NCI-H1048 (cell line): Measurements from ENCODE around the gene ADM2.
A peak's percentile ranks its signal among the peaks of the same experiment; 100 is the strongest.

ENCODE experiments used
- DNase-seq: peaks from one replicate; lab custom pipeline; 2025; lab: John Stamatoyannopoulos, UW

The ADM2 gene

DNA sequence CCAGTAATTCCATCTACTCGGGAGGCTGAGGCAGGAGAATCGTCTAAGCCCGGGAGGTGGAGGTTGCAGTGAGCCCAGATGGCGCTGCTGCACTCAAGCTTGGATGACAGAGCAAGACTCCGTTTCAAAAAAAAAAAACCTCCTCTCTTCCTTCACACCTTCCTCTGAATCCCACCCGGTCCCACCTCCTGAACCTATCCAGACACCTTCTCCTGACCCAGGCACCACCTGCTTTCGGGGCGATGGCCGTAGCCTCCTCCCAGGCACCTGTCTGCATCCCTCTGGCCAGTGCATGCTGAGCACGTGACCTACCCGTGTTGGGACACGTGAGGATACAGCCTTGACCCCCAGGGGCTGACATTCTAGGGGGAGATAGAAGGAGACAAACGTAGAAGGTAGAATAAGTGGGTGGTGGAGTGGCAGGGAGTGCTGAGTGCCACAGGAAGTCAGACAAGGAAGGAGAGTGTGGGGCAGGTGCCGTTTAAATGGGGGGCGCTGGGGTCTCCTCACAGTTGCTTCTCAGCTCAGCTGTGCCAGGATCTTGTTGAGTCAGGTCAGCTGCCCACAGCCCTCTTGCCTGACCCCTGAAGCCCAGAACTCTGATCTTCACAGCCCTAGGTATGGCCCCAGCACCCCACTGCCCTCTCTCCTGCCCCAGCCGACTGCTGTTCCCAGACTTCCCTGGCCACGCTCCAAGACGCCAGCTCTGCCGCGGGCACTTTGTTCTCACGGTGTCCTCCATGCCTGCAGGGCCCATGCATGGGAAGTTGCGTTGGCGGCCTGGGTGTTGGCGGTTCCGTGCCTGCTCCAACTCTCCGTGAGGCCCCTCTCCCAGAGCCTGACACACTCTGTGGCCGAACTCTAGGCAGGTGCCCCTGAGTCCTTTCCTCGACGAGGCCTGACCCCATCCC is 4.1 kb downstream of the ADM2 start:
- no peak for DNase-seq

DNA sequence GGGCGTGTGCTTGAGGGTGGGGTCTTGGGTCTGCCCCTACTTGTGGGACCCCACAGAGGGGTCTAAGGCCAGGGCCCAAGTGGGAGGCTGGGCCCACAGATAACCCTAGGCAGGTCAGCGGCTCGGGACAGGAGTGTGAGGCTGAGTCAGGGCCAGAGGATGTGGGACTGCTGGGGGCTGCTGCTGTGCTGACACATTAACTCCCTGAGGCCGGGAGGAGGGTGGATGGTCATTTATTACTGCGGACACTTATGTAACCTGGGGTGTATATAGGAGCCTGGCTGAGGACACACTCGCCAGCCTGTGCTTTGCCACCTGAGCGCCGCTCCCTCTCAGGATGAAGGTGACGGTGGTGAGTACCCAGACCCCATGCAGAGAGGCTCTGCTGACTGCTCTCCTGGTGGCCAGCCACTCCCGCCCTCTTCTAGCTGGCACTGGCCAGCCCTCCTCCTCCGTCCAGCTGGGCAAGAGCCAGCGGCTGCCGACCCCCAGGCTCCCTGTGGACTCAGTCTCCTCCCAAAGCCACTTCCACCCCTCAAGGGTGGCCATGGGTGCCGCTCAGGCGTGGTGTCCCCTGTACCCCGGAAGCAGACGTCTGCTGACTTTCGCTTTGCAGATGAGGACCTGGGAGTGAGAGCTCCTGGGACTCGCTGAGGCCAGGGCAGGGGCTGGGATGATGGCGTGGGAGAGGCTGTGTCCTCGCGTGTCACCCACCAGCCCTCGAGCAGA is 5.4 kb downstream of the ADM2 start, which contains the start of gene MIOX:
TSS of gene MIOX (plus strand) at position 299 of the 729 bp plus-strand sequence. CDS start at position 338, 39 bp downstream.
- DNase-seq = no peak

DNA sequence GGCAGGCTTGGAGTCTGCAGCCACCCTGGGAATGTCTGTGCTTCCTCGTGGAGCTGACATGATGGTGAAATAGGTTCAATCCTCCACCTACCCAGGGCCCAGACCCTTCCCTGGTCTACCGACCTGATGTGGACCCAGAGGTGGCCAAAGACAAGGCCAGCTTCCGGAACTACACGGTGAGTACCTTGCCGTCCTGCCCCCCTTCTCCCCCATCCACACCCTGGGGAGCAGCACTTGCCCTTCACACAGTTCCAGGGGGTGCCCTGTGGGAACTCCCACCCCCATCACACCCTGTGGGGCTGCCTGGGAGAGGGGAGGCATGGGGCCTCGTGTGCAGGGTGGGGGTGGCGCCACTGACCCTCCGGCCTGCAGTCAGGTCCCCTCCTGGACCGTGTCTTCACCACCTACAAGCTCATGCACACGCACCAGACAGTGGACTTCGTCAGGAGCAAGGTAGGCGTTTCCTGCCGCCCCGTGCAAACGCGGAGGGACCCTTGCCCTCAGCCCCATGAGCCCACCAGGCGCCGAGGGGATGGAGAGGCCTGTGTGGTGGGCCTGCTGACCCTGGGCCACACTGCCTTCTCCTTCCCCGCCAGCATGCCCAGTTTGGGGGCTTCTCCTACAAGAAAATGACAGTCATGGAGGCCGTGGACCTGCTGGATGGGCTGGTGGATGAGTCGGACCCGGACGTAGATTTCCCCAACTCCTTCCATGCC is 6.1 kb downstream of the ADM2 start:
- DNase-seq = no peak

DNA sequence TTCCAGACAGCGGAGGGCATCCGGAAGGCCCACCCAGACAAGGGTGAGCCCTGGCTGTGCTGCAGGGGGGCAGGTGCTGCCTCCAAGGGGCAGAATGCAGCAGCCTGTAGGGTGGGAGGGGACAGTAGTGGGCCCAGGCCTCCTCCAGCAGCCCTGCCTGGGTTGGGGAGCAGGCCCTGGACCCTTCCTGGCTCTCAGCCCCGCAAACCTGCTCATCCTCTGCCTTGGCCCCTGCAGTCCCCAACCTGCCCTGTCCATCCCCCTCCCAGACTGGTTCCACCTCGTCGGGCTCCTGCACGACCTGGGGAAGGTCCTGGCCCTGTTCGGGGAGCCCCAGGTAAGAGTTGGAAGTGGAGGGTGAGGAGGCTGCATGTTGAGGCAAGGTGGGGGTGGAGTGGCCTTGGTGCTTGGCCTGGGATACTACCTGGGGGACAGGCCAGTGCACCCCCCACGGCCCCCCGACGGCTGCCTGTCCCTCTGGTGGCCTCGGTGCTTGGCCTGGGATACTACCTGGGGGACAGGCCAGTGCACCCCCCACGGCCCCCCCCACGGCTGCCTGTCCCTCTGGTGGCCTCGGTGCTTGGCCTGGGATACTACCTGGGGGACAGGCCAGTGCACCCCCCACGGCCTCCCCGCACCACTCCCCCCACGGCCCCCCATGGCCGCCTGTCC is 6.8 kb downstream of the ADM2 start:
- DNase-seq = no peak

DNA sequence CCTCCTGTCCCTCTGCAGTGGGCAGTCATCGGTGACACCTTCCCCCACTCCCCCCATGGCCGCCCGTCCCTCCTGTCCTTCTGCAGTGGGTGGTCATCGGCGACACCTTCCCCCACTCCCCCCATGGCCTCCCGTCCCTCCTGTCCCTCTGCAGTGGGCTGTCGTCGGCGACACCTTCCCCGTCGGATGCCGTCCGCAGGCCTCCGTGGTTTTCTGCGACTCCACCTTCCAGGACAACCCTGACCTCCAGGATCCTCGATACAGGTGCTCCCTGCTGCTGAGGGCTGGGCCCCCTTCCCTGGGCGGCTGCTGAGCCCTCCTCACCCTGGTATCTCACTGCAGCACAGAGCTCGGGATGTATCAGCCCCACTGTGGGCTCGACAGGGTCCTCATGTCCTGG is 7.5 kb downstream of the ADM2 start:
- no peak for DNase-seq

DNA sequence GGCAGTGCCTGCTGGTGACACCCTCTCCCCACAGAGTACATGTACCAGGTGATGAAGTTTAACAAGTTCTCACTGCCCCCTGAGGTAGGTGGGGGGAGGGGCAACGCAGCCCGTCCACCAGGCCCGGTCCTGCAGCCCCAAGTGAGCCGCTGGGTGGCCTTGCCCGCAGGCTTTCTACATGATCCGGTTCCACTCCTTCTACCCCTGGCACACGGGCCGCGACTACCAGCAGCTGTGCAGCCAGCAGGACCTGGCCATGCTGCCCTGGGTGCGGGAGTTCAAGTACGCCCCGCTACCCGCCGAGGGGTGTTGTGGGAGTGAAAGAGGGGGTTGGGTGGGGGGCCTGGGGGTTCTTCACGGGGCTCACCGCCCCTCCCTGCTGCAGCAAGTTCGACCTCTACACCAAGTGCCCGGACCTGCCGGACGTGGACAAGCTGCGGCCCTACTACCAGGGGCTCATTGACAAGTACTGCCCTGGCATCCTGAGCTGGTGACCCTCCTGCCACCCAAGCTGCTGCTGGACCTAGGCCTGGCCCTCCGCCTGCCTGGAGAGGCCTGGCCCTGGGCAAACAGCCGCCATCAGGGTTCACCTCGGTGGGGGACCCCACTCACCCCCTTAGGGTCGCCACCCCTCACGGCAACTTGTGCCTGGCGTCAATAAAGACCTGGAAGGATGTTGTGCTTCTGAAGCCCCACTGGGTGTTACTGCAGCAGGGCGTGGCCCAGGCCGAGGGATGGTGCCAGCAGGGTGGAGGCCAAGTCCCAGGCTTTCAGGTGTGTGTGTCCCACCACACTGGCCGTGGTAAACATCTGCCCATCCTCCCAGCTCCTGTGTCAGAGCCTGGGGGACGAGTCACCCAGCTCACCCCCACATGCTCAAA is 8.3 kb downstream of the ADM2 start:
- DNase-seq = no peak

DNA sequence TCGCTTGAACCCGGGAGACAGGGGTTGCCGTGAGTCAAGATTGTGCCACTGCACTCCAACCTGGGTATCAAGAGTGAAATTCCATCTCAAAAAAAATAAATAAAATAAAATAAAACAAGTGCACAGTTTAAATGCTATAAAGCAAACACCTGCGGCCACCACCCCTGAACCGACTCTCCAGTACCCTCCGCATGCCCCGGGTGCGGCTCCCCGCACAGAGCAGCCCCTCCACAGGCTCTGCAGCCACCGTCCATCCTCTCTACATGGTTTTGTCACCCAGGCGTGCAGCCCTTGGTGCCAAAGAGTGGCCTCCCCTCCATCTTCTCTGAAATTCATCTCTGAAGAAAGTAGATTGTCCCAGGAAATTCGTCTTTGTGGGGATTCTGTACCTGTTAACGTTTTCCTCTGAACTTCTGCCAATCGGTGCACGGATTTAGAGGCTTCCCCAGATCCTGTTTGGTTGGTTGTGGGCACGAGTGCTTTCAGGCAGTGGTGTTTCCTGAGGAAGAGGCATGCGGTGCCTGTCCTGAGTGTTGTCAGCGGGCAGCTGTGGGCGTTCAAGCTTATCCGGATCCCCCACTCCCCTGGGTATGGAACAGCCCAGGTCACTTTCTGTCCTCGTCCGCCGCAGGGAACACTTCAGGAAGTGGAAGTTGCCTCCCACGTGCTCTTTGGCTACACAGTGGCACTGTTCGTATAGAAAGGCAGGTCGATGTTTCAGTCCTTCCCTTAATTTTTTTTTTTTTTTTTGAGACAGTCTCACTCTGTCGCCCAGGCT is 9.4 kb downstream of the ADM2 start:
- DNase-seq = no peak

DNA sequence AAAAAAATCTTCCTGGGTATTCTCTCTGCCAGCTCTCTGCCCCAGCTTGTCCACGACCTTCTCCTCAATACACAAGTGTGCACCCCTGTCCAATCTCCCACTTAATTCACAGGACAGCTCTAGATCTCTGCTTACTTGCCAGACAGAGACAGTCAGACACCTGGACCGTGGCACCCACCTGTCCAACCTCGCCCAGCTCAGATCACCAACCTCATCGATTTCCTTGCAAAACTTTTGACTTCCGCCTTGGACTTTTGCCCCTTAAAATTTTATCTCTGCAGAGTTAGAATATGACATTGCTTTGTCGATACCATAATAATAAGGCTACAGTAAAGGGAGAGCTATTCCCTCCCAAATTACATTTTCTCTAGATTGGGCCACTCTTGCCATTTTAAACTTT is 15.8 kb downstream of the ADM2 start:
- DNase-seq = no peak

DNA sequence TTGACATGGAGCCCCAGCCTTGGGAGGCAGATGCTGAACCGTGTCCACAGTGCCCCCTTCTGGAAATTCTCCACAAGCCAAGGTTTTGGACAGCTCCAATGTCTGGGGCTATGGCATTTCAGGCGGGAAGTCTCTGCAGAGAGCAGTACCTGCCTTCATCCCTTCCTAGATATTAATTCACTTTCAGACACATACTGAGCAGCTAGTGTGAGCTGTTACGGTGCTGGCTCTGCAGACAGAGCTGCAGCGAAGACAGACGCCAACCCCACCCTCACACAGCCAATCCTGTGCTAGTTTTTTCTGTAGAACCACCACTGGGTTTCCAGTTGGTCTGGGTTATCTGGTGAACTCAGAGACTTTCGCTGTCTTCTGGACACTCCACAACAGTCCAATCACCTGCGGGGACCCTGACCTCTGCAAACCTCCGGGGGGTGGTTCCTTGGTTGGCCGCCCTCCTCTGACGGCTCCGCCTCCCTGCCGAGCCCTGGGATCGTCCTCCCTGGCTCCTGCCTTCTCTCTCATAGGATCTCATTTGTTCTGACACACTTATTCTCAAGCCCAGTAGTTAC is 17.1 kb downstream of the ADM2 start:
- peak; percentile 48 for DNase-seq

DNA sequence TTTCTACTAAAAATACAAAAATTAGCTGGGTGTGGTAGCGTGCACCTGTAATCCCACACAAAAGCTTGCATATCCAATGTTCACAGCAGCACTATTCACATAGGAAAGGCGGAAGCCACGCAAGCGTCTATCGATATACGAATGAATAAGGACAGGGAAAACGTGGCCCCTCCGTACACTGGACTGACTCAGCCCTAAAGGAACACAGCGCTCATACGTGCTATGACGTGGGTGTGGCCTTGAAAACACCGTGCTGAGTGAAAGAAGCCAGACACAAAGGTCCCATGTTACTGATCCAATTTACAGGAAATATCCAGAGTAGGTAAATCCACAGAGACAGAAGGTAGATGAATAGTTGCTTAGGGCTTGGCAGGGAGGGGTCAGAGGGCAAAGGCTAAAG is 19.1 kb downstream of the ADM2 start:
- no peak for DNase-seq

DNA sequence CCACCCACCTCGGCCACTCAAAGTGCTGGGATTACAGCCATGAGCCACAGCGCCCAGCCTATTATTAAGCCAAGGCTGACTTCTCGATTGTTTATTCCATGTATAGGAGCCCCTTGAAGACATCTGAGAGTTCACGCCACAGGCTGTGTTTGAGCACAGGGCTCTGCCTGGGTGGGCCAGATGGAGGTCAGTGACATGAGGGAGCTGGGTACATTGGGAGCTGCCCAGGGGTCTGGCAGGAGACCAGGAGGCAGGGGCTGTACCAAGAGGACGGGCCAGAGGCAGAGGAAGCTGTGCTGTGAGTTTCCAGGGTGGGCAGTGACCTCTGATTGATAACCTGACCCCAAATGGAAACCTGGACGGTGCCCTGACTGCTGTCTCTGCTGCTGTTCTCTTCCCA is 20.8 kb downstream of the ADM2 start:
- no peak for DNase-seq

DNA sequence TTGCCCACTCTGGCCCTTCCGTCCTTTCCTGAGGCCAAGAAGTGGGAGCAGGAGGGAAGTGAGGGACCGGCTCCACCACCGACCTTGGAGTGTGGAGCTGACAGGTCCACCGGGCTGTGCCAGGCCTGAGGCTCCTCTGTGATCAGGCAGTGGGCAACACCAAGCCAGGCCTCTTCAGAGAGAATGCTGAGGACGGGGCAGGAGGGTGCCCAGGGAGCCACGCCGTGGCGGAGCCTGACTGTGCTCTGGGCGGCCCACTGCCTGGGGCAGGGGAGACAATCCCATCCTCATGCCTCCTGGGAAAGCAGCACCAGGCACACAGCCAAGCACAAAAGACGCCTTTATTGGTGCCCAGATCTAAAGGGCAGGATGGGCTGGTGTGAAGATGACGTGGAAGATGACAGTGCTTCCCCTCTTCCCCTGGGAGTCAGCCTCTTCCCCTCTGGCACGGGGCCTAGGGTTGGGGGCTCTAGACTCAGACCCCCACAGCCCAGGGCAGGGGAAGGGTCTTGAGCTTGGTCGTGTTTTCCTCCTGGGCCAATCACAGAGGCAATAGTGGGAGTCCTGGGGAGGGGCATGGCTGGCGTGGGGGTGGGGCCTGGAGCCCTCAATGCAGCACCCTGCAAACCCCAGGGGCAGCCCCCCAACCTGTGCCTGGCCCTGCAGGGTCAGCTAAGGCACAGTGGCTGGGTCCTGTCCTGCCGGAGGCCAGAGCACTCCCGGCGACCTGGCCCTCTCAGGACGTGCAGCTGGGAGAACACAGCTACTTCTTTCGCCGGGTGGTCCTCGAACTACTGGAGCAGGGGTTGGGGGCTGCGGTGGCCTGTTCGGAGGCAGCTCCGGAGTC is 21.5 kb downstream of the ADM2 start:
- DNase-seq = no peak

DNA sequence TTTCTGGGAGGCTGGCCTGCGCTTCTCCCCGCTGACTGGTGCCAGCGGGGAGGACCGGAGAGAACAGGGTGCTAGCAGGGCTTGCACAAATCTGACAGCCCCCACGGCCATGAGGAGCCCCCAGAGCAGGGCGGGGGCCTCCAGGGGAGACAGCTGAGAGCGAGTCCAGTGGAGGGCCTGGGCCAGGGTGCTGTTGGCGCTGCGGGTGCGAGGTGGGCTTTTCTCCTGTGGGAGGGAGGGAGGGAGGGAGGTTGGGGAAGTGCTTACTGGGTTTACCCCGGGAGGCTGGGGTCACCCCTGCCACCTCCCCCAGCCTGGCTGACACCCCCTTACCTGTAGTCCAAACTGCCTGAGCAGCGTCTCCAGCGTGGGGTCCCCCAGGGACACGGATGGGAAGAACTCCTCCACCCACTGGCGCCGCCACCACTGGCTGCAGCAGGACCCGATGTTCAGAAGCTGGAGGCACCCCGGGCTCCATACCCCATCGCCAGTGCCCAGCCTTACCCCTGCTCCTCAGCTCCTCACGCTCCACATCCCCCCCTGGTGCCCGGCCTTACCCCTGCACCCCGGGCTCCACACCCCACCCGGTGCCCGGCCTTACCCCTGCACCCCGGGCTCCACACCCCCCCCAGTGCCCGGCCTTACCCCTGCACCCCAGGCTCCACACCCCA is 22.3 kb downstream of the ADM2 start:
- no peak for DNase-seq

DNA sequence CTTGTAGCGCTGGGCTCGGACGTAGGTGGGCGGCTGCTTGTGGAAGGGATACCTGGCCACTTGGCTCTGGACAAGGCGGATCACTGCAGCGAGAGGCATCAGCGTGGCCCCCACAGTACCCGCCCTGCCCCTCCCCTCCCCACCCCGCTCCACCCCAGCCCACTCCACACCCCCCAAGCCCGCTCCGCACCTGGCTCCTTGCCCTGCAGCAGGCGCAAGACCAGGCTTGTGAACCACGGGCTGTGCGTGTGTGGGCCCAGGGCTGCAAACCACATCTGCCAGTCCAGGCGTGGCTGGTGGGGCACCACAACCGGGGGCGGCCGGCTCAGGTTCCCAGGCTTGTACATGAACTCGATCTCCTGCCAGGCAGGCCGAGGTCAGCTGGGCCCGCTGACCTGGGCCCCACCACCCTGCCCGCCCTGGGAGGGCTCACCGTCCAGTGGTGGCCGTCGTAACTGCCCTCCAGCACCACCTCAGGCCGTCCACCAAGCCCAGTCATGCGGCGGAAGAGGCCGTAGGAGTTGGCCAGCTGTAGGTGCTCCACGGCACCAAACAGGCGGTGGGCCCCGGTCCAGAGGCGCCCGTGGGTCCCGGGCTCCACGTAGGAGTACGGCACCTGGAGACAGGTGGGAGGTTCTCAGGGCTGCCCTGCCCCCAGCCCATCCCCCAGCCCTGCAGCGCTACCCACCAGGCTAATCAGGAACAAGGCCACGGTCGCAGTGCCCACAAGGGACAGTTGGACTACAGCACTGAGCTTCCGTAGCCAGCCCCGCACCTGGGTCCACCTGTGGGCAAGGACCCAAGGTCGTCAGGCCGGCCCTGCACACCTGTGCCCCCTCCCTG is 23.2 kb downstream of the ADM2 start:
- no peak for DNase-seq

DNA sequence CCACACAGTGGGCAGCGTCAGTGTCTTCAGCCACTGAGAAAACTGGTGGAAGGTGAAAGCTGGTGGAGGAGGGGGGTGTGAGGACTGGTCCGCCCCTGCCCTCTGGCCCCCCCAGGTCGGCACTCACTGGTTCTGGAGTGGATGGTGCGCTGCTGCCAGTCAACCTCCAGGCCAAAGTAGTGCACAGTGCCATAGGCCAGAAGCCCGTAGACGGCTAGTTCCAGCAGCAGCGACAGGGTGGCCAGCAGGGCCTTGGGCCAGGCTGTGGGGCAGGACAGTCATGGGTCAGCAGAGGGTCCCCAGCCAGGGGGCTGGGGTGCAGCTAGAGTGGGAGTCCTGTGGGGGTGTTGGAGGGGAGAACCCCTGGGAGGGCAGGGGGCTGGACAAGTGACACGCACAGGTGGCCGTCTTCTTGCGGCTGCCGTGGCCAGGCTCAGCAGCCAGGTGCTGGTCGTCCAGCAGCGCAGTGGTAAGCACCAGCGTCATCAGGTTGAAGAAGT is 24.0 kb downstream of the ADM2 start:
- DNase-seq = no peak

DNA sequence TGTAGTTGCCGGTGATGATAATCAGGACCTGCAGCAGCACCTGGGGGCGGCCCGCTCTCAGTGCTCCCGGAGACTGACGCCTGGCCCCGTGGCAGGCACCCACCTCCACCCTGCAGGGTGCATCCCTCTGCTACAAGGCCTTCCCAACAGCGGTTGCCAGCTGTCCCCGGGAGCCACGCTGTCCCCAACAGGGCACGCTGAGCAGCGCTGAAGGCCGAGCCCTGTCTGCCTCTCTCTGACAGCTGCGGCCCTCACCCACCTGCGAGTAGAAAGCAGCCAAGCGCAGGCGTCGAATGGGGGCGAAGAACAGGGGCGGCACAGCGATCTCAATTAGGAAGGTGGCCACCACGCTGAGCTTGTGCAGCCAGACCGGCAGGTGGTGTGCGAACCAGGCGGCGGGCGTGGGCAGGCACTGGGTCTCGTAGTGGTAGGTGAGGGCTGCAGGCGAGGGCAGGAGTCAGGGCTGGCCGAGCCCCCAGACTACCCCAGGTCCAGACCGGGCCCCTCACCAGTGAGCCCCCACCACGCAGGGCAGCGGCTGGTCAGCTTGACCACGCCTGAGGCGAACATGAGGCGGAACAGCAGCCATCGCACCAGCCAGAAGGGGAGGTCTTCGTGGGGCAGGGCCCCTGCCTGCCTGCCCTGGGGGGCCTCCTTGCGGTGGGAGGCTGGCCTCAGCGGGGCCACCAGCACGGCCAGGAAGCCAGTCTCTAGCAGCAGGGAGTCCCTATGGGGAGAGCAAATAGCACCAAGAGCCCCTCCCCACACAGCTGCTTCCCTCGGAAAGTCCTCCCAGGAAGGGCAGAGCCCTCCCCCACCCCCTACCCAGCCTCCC is 24.6 kb downstream of the ADM2 start:
- no peak for DNase-seq
